ENCODE data around the gene DDB1.

The DDB1 gene

DNA sequence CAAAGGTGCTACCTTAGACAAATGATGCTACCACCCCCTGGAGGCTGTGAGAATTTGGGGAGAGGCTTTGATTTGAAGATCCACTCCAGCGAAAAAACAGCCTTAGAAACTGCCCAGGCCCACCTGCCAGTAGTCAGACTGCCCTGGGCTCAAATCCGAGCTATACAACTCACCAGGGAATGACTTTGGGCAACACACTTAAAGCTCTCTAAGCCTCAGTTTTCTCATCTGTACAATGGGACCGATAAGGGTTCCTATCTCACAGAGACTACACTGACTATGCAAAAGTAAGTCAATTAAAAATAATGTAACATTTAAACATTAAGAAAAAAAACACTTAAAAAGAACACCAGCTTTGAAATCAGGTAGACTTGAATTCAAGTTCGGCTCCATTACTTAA lies 57.7 kb downstream of the DDB1 start:
- Histone ChIP-seq H3K4me3 (no peak overlapping the region), H3K27ac (peak overlapping the region; percentile 64; the same call in 1 of the 2 replicates), H3K9ac (peak overlapping the region; percentile 41; the same call in 1 of the 2 replicates), H3K4me2 (peak overlapping the region; percentile 97), H4K20me1 (no peaks in the 10 kb centered on the region; the same call in 1 of the 2 replicates), H3K4me1 (peaks cover 87% of the 10 kb centered on the region), H3K36me3 (peaks cover 82% of the 10 kb centered on the region), H3K9me3 (no peaks in the 10 kb centered on the region), H3K27me3 (no peaks in the 10 kb centered on the region)
- no peak for TF ChIP-seq Cebpa-rat (IDR thresholded peaks at IDR 0.05)

DNA sequence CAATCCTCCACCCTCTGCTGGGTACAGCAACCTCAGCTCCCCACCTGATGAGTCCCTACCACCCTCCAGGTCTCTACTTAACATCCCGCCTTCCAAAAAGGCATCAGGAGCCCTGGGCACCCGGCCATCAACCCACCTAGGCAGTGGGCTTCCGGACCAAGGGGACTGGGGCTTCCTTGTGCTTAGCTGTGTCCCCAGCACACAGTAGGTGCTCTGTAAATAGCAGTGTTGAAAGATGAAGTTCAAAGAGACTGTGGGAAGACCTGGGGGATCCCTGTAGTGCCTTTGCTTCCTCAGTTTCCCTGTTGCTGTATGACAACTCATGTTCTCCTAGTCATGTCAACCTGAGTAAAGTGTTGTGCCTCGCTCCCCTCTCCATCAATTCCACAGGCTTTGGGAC lies 58.8 kb downstream of the DDB1 start:
- Histone ChIP-seq H3K9me3 (no peaks in the 10 kb centered on the region), H3K4me3 (peak overlapping the region; percentile 63), H3K9ac (peak overlapping the region; percentile 62), H3K27ac (peak overlapping the region; percentile 64), H3K4me2 (peak overlapping the region; percentile 97), H3K4me1 (peaks cover 85% of the 10 kb centered on the region), H3K27me3 (no peaks in the 10 kb centered on the region), H3K36me3 (peaks cover 82% of the 10 kb centered on the region), H4K20me1 (no peaks in the 10 kb centered on the region; the same call in 1 of the 2 replicates)
- TF ChIP-seq Cebpa-rat (IDR thresholded peaks at IDR 0.05) = no peak

DNA sequence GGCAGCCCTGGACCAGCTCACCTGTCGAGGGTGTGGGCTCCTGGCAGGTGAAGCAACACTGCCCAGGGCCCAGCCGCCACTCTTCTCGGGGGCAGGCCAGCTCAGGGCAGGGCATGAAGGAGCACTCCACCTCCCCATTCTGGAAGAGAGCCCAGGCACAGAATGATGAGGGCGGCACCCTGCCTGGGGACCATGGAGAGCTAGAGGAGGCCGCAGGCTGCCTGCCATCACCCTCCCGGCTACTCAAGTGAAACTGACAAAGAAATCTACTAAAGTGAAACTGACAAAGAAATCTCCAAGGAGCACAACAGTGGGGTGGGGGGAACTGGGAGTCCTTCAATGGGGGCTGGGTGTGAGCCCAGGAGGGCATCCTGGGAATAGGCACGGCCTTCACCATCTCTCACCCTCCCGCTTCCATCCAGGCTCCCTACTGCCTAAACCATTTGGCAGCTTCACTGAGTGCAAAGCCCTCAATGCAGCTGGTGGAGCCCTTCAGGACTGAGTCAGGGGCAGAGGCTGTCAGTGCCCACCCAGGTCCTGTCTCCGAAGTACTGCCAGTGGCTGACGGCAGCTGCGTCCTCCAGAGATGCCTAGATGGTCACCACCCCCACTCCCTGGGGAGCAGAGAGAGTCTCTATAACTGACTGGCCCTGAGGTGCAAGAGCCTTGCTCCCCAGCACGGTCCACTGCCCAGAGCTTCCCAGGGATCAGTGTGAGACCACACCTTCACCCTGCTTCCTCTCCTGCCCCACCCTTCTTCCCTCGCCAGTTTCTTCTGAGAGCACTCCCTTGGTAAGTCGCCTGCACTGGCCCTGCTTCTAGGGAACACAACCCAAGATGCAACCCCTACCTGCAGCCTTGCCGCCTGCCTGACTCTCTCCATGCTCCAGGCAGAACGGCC lies 59.5 kb downstream of the DDB1 start:
- peak overlapping the region; percentile 64 for H3K27ac ChIP-seq
- H3K4me3 ChIP-seq = peak overlapping the region; percentile 63
- H3K27me3 ChIP-seq = no peaks in the 10 kb centered on the region
- H4K20me1 ChIP-seq = no peaks in the 10 kb centered on the region; the same call in 1 of the 2 replicates
- peaks cover 85% of the 10 kb centered on the region for H3K4me1 ChIP-seq
- H3K4me2 ChIP-seq = peak overlapping the region; percentile 97
- H3K9me3 ChIP-seq = no peaks in the 10 kb centered on the region
- peak overlapping the region; percentile 62 for H3K9ac ChIP-seq
- peaks cover 82% of the 10 kb centered on the region for H3K36me3 ChIP-seq
- TF ChIP-seq Cebpa-rat (IDR thresholded peaks at IDR 0.05) = no peak

DNA sequence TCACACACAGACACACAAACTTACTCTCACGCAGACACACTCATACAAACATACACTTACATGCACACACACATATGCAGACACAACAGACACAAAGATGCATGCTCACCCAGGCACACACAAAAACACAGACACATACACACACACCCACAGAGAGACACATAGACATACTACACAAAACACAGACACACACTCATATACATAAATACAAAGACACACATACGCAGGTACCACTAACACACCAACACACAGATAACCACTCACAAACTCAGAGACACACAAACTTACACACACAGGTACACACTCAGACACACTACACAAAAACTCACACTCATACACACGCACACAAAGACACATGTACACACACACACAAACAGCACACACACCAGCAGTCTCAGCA lies 60.2 kb downstream of the DDB1 start:
- peak overlapping the region; percentile 64 for H3K27ac ChIP-seq
- peak overlapping the region; percentile 97 for H3K4me2 ChIP-seq
- peak overlapping the region; percentile 62; the same call in 1 of the 2 replicates for H3K9ac ChIP-seq
- H3K27me3 ChIP-seq = no peaks in the 10 kb centered on the region
- no peak for TF ChIP-seq Cebpa-rat (IDR thresholded peaks at IDR 0.05)
- H4K20me1 ChIP-seq = no peaks in the 10 kb centered on the region; the same call in 1 of the 2 replicates
- H3K4me1 ChIP-seq = peaks cover 80% of the 10 kb centered on the region
- H3K36me3 ChIP-seq = peaks cover 82% of the 10 kb centered on the region
- H3K4me3 ChIP-seq = peak overlapping the region; percentile 63
- H3K9me3 ChIP-seq = no peaks in the 10 kb centered on the region

DNA sequence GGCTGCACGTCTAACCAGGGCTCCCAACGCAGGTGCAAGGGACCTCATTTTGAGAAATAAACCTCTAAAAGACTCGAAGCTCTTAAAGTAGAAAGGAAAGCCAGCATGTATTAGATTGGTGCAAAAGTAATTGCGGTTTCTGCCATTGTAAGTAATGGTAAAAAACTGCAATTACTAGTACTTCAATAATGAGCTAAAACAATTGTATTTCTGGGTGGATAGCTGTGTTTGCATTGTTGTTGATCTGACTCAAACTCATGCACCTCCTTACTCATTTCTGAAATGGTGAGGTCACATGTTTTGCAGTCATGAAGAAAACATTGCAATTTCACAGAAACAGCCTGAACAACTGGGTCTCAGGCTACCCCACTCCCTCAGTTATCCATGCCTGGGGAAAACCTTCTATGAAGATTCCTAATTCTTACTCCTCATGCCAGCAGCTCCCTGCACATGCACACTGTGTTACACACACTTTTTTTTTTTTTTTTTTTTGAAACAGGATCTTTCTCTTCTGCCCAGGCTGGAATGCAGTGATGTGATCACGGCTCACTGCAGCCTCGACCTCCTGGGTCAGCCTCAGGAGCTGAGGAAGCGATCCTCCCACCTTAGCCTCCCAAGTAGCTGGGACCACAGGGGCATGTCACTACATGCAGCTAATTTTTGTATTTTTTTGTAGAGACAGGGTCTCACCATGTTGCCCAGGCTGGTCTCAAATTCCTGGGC lies 62.4 kb downstream of the DDB1 start:
- Histone ChIP-seq H4K20me1 (no peaks in the 10 kb centered on the region; the same call in 1 of the 2 replicates), H3K9me3 (no peaks in the 10 kb centered on the region), H3K4me3 (no peak overlapping the region), H3K4me2 (peak overlapping the region; percentile 97), H3K4me1 (peaks cover 74% of the 10 kb centered on the region), H3K36me3 (peaks cover 87% of the 10 kb centered on the region), H3K27me3 (no peaks in the 10 kb centered on the region), H3K9ac (no peak overlapping the region), H3K27ac (0 out of 2 replicates have a peak overlapping the region, but pooled peaks have one; percentile 31)
- TF ChIP-seq Cebpa-rat (IDR thresholded peaks at IDR 0.05) = no peak

DNA sequence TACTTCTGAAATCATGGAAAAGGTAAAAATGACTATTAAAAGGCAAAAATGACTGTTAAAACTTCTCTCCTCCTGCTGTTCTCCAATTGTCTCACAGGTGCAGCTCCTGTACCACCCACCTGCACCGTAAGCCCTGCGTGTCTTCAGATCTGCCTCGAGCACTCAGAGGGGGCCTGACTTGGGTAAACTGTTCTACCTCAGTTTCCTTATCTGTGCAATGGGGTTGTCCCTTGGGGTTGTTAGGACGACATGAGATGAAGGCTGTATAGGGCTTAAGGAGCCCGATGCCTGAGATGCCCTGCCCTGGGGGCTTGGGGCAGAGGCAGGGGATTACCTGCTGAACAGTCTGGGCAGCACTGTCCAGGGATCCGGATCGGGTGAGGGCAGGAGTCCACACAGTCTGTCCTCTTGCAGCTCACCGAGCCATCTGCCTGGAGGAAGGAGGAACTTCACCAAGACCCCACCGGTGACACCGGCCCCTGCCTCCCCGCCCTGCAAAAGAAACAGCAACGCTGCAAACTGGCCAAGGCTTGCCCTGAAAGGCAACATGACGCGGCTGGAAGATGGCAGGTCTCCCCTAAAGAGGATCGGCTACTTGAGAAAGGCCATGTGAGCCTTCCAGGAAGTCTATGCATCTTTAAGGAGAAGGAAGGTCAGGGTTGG lies 64.2 kb downstream of the DDB1 start:
- peaks cover 94% of the 10 kb centered on the region for H3K36me3 ChIP-seq
- peak overlapping the region; percentile 12; the same call in 1 of the 2 replicates for H3K27ac ChIP-seq
- no peak overlapping the region for H3K4me2 ChIP-seq
- H3K9ac ChIP-seq = no peak overlapping the region
- peaks cover 56% of the 10 kb centered on the region for H3K4me1 ChIP-seq
- no peak overlapping the region for H3K4me3 ChIP-seq
- H4K20me1 ChIP-seq = no peaks in the 10 kb centered on the region; the same call in 1 of the 2 replicates
- no peaks in the 10 kb centered on the region for H3K27me3 ChIP-seq
- no peak for TF ChIP-seq Cebpa-rat (IDR thresholded peaks at IDR 0.05)
- H3K9me3 ChIP-seq = no peaks in the 10 kb centered on the region

DNA sequence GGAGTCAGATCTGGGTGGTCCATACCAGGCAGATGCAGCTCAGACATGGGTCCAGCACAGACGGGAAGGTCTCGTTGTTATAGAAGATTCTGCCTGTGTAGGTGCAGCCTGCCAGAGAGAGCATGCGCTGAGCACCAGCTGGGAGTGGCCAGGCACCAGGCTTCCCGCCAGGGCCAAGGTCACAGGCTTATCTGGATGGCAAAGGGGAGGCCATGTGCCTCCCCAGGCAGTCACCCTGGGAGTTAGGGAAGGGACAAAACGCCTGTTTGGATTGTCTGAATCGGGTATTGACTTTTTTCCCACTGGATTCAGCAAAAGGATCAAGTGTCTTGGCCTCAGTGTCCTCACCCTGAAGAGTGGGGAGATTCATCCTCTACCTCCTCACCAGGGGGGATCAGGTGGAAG lies 65.5 kb downstream of the DDB1 start:
- Histone ChIP-seq H3K4me2 (peak overlapping the region; percentile 26), H3K9ac (0 out of 2 replicates have a peak overlapping the region, but pooled peaks have one; percentile 6), H3K36me3 (peaks cover 100% of the 10 kb centered on the region), H3K9me3 (no peaks in the 10 kb centered on the region), H3K27ac (peak overlapping the region; percentile 51), H3K4me1 (peaks cover 43% of the 10 kb centered on the region), H3K27me3 (no peaks in the 10 kb centered on the region), H3K4me3 (no peak overlapping the region), H4K20me1 (no peaks in the 10 kb centered on the region)
- TF ChIP-seq Cebpa-rat (IDR thresholded peaks at IDR 0.05) = no peak

DNA sequence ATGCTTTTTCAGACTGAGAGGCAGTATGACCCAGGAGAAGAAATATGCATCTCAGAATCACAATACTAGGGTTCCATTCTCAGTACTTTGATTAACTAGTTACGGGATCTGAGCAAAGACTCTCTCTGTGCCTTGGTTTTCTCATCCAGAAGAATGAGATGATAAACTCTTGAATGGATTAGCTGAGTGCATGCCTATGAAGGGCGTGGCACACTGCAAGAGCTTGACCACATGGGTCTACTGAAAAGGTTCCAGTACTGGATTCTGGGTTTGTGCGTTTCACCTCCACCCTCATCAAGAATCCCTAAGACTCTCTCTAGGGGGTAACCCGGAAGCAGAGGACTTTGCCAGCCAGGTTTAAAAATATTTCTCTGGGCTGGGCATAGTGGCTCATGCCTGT lies 66.3 kb downstream of the DDB1 start:
- H4K20me1 ChIP-seq = no peaks in the 10 kb centered on the region
- peaks cover 35% of the 10 kb centered on the region for H3K4me1 ChIP-seq
- TF ChIP-seq Cebpa-rat (IDR thresholded peaks at IDR 0.05) = no peak
- H3K4me2 ChIP-seq = peak overlapping the region; percentile 26
- H3K9me3 ChIP-seq = no peaks in the 10 kb centered on the region
- peaks cover 100% of the 10 kb centered on the region for H3K36me3 ChIP-seq
- no peak overlapping the region for H3K9ac ChIP-seq
- no peak overlapping the region for H3K27ac ChIP-seq
- no peaks in the 10 kb centered on the region for H3K27me3 ChIP-seq
- no peak overlapping the region for H3K4me3 ChIP-seq

DNA sequence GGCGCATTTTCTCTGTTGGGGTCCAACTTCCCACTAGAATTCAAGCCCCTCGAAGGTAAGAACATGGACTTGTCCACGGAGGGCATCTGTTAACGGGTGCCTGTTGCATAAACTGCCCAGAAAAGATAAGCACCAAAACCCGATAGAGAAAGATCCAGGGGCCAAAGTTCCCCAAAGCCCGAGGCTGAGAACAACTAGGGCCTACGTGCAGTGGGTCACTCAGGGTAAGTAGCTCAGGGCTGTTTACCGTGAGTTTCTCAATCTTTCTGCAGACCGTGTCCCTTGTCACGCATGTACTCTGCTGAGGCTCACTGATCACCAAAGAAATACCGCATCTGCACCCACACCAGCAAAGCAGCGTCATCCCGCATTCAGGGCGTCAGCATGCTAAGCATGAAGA lies 67.5 kb downstream of the DDB1 start:
- Histone ChIP-seq H3K4me3 (no peak overlapping the region), H3K27me3 (no peaks in the 10 kb centered on the region), H4K20me1 (no peaks in the 10 kb centered on the region), H3K4me2 (no peak overlapping the region), H3K27ac (no peak overlapping the region), H3K4me1 (peaks cover 23% of the 10 kb centered on the region), H3K36me3 (peaks cover 100% of the 10 kb centered on the region), H3K9ac (no peak overlapping the region), H3K9me3 (no peaks in the 10 kb centered on the region)
- no peak for TF ChIP-seq Cebpa-rat (IDR thresholded peaks at IDR 0.05)

All from BLaER1 (cell line).